Panc1 (cell line): ENCODE measurements around the gene RASD1.

Source experiments
- CTCF ChIP-seq: fragments of 450-650 bp; IDR thresholded peaks from 2 replicates; pipeline ENCODE4 v1.5.1; 2017; ENCODE audit warnings: mild to moderate bottlenecking
- POLR2AphosphoS5 ChIP-seq: IDR thresholded peaks from 2 replicates; pipeline ENCODE4 v1.6.1; 2012; ENCODE audit warnings: mild to moderate bottlenecking, low read depth, low read length, moderate library complexity
- REST ChIP-seq, 2 experiments: IDR thresholded peaks; 2 replicates each; pipeline ENCODE4 v1.6.1; 2011 to 2012; ENCODE audit warnings: low read depth in 2 of 2, control low read depth in 1 of 2, low read length in 1 of 2, mild to moderate bottlenecking in 1 of 2, moderate library complexity in 1 of 2; ENCODE audit not compliant: insufficient read depth in 1 of 2
- SIN3A ChIP-seq: IDR thresholded peaks from 2 replicates; pipeline ENCODE4 v1.6.1; 2012; ENCODE audit warnings: low read depth, mild to moderate bottlenecking, low read length, moderate library complexity, borderline replicate concordance; ENCODE audit not compliant: insufficient read depth
- TCF7L2 ChIP-seq: IDR thresholded peaks from 2 replicates; pipeline ENCODE4 v1.6.1; 2011; ENCODE audit warnings: mild to moderate bottlenecking, low read depth, low read length, inconsistent platforms

- TF ChIP-seq CTCF (no peak), SIN3A (no peak), POLR2AphosphoS5 (no peak), TCF7L2 (no peak), REST (IDR thresholded peaks at IDR 0.05; ENCODE audit: insufficient read depth in 1 of 2, low read depth in 2 of 2, low read length in 1 of 2) (no peak)
Observed at GRCh38 chr17:17545984-17546383, 49.8 kb upstream of the RASD1 start.
